NB4 (cell line): ENCODE data around the gene ZNF579.

Source experiments
- MYC ChIP-seq: IDR thresholded peaks from 2 replicates; pipeline ENCODE4 v1.6.1; 2011; ENCODE audit warnings: low read depth, low read length
- POLR2A ChIP-seq: IDR thresholded peaks from 2 replicates; pipeline ENCODE4 v1.6.1; 2011; ENCODE audit warnings: mild to moderate bottlenecking; ENCODE audit not compliant: insufficient read length; ENCODE audit errors: extremely low read depth
- TF ChIP-seq, protein P1 (sequence below): IDR thresholded peaks from one replicate; pipeline ENCODE4 v1.5.1; 2012; ENCODE audit warnings: low read depth, low read length
- TF ChIP-seq, protein P2 (sequence below): IDR thresholded peaks from 2 replicates; pipeline ENCODE4 v1.6.1; 2011; ENCODE audit warnings: low read depth, low read length

DNA sequence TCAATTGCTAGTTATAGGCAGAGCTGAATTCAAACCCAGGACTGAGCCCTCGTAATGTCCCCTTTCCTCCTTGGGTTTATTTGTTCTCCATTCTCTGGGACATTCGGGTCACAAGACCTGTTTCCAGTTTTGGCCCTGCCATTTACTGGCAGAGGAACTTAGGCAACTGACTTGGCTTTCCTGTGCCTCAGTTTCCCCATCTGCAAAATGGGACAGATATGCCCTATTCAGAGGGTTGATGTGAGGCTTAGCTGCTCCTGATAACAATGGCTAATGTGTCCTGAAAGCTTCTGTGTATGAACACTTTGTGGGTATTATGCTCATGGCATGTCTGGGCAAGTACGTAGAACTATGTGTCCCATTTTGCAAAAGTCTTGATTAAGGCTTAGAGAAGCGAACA, 20.4 kb upstream of the ZNF579 start:
- TF ChIP-seq, protein P1, sequence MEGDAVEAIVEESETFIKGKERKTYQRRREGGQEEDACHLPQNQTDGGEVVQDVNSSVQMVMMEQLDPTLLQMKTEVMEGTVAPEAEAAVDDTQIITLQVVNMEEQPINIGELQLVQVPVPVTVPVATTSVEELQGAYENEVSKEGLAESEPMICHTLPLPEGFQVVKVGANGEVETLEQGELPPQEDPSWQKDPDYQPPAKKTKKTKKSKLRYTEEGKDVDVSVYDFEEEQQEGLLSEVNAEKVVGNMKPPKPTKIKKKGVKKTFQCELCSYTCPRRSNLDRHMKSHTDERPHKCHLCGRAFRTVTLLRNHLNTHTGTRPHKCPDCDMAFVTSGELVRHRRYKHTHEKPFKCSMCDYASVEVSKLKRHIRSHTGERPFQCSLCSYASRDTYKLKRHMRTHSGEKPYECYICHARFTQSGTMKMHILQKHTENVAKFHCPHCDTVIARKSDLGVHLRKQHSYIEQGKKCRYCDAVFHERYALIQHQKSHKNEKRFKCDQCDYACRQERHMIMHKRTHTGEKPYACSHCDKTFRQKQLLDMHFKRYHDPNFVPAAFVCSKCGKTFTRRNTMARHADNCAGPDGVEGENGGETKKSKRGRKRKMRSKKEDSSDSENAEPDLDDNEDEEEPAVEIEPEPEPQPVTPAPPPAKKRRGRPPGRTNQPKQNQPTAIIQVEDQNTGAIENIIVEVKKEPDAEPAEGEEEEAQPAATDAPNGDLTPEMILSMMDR = no peak
- TF ChIP-seq POLR2A (no peak), MYC (no peak)
- TF ChIP-seq, protein P2, sequence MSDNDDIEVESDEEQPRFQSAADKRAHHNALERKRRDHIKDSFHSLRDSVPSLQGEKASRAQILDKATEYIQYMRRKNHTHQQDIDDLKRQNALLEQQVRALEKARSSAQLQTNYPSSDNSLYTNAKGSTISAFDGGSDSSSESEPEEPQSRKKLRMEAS = no peak
